ENCODE measurements around the gene JSRP1. TPM values are rescaled to one million over a fixed set of nuclear protein-coding genes. Genes with fewer than 3 reads are reported as not detected.
A peak's percentile ranks its signal among the peaks of the same experiment; 100 is the strongest.

JSRP1 gene
- total and polyA plus RNA-seq, 2 experiments from 2014 or later = 1.9 to 4.2 TPM

GRCh38 chr19:2210206-2210605 lies 46.0 kb downstream of the JSRP1 start:
- DNase-seq (ENCODE audit: low read depth in 1 of 2, low spot score in 1 of 2) = no peak
- no peak overlapping the region for H3K27ac ChIP-seq
- H3K9me3 ChIP-seq (ENCODE audit: low read depth) = no peaks in the 10 kb centered on the region
- H3K27me3 ChIP-seq = no peaks in the 10 kb centered on the region
- no peaks in the 10 kb centered on the region for H3K4me1 ChIP-seq (ENCODE audit: low read depth)
- TF ChIP-seq CTCF (IDR thresholded peaks at IDR 0.05; ENCODE audit: low read depth, low read length) = no peak
- H3K4me3 ChIP-seq = no peak overlapping the region
- peaks cover 13% of the 10 kb centered on the region for H3K36me3 ChIP-seq

- Histone ChIP-seq H3K27ac (peak overlapping the region; percentile 17), H3K4me1 (ENCODE audit: low read depth) (no peaks in the 10 kb centered on the region), H3K27me3 (no peaks in the 10 kb centered on the region), H3K4me3 (no peak overlapping the region), H3K9me3 (ENCODE audit: low read depth) (no peaks in the 10 kb centered on the region), H3K36me3 (peaks cover 13% of the 10 kb centered on the region)
- no peak for TF ChIP-seq CTCF (IDR thresholded peaks at IDR 0.05; ENCODE audit: low read depth, low read length)
- DNase-seq (ENCODE audit: low read depth in 1 of 2, low spot score in 1 of 2) = no peak
Observed at GRCh38 chr19:2209408-2209807, 46.8 kb downstream of the JSRP1 start.

GRCh38 chr19:2208975-2209374 lies 47.2 kb downstream of the JSRP1 start:
- Histone ChIP-seq H3K36me3 (peaks cover 13% of the 10 kb centered on the region), H3K9me3 (ENCODE audit: low read depth) (no peaks in the 10 kb centered on the region), H3K27me3 (no peaks in the 10 kb centered on the region), H3K4me3 (no peak overlapping the region), H3K27ac (peak overlapping the region; percentile 43), H3K4me1 (ENCODE audit: low read depth) (no peaks in the 10 kb centered on the region)
- DNase-seq (ENCODE audit: low read depth in 1 of 2, low spot score in 1 of 2) = no peak
- no peak for TF ChIP-seq CTCF (IDR thresholded peaks at IDR 0.05; ENCODE audit: low read depth, low read length)

- H3K4me1 ChIP-seq (ENCODE audit: low read depth) = no peaks in the 10 kb centered on the region
- H3K4me3 ChIP-seq = no peak overlapping the region
- no peaks in the 10 kb centered on the region for H3K27me3 ChIP-seq
- peak; percentile 22 for TF ChIP-seq CTCF (IDR thresholded peaks at IDR 0.05; ENCODE audit: low read depth, low read length)
- peak; percentile 12 to 57 for DNase-seq (ENCODE audit: low read depth in 1 of 2, low spot score in 1 of 2)
- peaks cover 13% of the 10 kb centered on the region for H3K36me3 ChIP-seq
- peak overlapping the region; percentile 43 for H3K27ac ChIP-seq
- no peaks in the 10 kb centered on the region for H3K9me3 ChIP-seq (ENCODE audit: low read depth)
Observed at GRCh38 chr19:2207991-2208860, 48.0 kb downstream of the JSRP1 start.

- no peak for DNase-seq (ENCODE audit: low read depth in 1 of 2, low spot score in 1 of 2)
- no peak for TF ChIP-seq CTCF (IDR thresholded peaks at IDR 0.05; ENCODE audit: low read depth, low read length)
- Histone ChIP-seq H3K36me3 (peaks cover 13% of the 10 kb centered on the region), H3K4me3 (no peak overlapping the region), H3K27me3 (no peaks in the 10 kb centered on the region), H3K9me3 (ENCODE audit: low read depth) (no peaks in the 10 kb centered on the region), H3K4me1 (ENCODE audit: low read depth) (no peaks in the 10 kb centered on the region), H3K27ac (no peak overlapping the region)
Observed at GRCh38 chr19:2207008-2207407, 49.2 kb downstream of the JSRP1 start.

All from cardiac muscle cell (in vitro differentiated cells and primary cell).